Myocyte (in vitro differentiated cells): ENCODE results near the gene ASIC3. TPM values are rescaled to one million over a fixed set of nuclear protein-coding genes. Genes with fewer than 3 reads are reported as not detected.
"Not testable (repeated sequence)": the region's sequence is repeated elsewhere in the genome, so short reads cannot be mapped to it uniquely, and the experiment has no call there.

Experiments
- DNase-seq: peaks from one replicate; pipeline ENCODE4 v3.0.0-alpha.2; 2012; ENCODE audit warnings: low read depth
- total RNA-seq: library from RNA; depleted of rRNA; stranded (reverse); fragments of >200 nt; gene quantifications from 2 replicates; pipeline ENCODE4 v1.2.3, GENCODE V29; 2014

The ASIC3 gene
- total RNA-seq, 1 donor from 2014 or later, result 5.5 TPM

DNA sequence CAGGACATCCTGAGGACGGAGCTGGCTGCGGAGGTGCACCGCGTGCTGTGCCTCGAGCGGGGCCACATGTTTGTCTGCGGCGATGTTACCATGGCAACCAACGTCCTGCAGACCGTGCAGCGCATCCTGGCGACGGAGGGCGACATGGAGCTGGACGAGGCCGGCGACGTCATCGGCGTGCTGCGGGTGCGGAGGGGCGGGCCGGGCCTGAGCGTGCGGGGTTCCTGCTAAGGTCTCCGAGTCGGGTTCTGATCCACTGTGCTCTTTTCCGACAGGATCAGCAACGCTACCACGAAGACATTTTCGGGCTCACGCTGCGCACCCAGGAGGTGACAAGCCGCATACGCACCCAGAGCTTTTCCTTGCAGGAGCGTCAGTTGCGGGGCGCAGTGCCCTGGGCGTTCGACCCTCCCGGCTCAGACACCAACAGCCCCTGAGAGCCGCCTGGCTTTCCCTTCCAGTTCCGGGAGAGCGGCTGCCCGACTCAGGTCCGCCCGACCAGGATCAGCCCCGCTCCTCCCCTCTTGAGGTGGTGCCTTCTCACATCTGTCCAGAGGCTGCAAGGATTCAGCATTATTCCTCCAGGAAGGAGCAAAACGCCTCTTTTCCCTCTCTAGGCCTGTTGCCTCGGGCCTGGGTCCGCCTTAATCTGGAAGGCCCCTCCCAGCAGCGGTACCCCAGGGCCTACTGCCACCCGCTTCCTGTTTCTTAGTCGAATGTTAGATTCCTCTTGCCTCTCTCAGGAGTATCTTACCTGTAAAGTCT, 34.4 kb upstream of the ASIC3 start:
- no peak for DNase-seq

- DNase-seq, result peak; percentile 29
These were observed 33.4 kb upstream of the ASIC3 start for GRCh38 chr7:151014950-151015349.

GRCh38 chr7:151015967-151016366, 32.4 kb upstream of the ASIC3 start:
- no peak for DNase-seq

GRCh38 chr7:151016505-151016904, 31.8 kb upstream of the ASIC3 start:
- no peak for DNase-seq

GRCh38 chr7:151016942-151017341, 31.4 kb upstream of the ASIC3 start:
- no peak for DNase-seq

GRCh38 chr7:151017370-151017952, 30.9 kb upstream of the ASIC3 start:
- no peak for DNase-seq

GRCh38 chr7:151017953-151018420, 30.3 kb upstream of the ASIC3 start:
- DNase-seq, result peak; percentile 39

- DNase-seq, result no peak
These were observed 29.8 kb upstream of the ASIC3 start for GRCh38 chr7:151018421-151019129.

- DNase-seq, result no peak
These were observed 29.2 kb upstream of the ASIC3 start for GRCh38 chr7:151019130-151019447.

GRCh38 chr7:151020231-151020630, 28.1 kb upstream of the ASIC3 start:
- no peak for DNase-seq

- DNase-seq, result no peak
These were observed 25.1 kb upstream of the ASIC3 start for GRCh38 chr7:151023232-151023631.

DNA sequence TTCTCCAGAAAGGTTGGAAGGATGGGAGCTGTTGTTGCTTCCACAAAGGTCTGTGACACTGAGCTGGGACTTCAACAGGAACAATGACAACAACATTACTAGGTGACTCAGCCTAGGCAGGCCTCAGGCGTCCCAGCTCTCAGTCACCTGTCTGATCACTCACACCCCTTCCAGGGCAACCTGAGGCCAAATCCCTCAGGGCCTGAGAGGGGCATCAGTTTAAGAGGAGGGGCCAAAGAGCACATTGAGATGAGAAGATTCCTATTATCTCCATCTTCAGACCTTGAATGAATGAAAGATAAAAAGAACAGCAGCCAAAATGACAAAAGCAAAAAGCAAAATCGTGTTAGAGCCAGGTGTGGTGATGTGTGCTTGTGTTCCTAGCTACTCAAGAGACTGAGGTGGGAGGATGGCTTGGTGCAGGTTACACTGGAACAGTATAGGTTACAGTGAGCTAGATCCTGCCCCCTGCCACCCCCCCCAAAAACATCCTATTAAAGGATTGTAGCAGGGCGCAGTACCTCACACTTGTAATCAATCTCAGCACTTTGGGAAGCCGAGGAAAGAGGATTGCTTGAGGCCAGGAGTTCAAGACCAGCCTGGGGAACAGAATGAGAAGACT, 23.8 kb upstream of the ASIC3 start, which contains the start of gene ATG9B:
TSS of gene ATG9B (minus strand) at position 60 of the 622 bp plus-strand sequence. CDS start 71 bp downstream, outside the sequence.
- DNase-seq, result no peak

DNA sequence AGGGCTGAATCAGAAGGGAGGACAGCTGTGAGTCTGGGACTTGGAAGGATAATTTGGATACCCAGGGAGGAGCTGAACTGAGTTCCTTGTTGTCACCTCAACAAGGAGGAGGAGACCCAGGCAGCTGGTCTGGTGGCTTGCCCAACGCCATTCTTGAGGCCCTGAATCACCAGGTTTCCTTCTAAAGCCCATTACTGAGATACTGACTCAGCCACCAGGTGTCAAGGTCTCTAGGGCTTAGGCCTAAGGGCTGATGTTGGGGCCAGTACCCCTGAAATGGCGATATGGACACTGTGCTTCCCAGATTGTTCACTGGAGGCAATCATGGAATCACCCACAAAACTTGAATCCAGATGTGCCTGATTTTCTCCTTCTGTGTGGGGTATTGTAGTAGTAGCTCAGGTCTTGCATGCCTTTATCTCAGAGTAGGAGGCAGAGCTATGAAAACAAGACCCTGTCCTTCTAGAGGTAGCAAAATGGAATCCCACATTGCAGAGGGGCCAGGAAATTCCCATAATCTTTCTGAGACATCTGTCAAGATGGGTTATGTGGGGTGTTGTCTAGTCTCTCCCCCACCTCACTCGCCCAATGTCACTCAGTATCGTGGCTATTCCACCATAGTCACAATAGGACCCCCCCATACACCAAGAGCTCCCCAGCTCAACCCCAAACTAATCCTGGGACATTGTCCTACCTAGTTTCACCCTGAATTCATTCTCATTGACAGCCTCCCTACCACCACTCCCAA, 22.2 kb upstream of the ASIC3 start:
- peak; percentile 65 for DNase-seq

DNA sequence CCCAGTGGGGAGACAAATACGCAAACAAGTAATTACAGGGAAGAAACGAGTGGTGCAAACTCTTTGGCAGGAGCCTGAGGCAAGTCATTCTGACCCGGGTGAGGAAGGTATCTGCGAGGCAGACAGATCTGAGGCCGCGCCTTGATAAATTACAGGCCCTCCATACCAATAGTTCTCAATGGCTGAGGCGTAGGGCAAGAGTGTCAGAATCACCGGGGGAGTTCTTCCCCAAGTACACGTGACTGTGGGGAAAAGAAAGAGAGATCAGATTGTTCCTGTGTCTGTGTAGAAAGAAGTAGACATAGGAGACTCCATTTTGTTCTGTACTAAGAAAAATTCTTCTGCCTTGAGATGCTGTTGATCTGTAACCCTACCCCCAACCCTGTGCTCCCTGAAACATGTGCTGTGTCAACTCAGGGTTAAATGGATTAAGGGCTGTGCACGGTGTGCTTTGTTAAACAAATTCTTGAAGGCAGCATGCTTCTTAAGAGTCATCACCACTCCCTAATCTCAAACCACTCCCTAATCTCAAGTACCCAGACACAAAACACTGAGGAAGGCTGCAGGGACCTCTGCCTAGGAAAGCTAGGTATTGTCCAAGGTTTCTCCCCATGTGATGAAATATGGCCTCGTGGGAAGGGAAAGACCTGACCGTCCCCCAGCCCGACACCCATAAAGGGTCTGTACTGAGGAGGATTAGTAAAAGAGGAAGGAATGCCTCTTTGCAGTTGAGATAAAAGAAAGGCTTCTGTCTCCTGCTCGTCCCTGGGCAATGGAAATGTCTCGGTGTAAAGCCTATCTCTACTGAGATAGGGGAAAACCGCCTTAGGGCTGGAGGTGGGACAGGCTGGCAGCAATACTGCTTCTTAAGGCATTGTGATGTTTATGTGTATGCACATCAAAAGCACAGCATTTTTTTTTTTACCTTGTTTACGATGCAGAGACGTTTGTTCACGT, 21.3 kb upstream of the ASIC3 start:
- not testable (repeated sequence) for DNase-seq

GRCh38 chr7:151027728-151028130, 20.6 kb upstream of the ASIC3 start:
- DNase-seq, result not testable (repeated sequence)

DNA sequence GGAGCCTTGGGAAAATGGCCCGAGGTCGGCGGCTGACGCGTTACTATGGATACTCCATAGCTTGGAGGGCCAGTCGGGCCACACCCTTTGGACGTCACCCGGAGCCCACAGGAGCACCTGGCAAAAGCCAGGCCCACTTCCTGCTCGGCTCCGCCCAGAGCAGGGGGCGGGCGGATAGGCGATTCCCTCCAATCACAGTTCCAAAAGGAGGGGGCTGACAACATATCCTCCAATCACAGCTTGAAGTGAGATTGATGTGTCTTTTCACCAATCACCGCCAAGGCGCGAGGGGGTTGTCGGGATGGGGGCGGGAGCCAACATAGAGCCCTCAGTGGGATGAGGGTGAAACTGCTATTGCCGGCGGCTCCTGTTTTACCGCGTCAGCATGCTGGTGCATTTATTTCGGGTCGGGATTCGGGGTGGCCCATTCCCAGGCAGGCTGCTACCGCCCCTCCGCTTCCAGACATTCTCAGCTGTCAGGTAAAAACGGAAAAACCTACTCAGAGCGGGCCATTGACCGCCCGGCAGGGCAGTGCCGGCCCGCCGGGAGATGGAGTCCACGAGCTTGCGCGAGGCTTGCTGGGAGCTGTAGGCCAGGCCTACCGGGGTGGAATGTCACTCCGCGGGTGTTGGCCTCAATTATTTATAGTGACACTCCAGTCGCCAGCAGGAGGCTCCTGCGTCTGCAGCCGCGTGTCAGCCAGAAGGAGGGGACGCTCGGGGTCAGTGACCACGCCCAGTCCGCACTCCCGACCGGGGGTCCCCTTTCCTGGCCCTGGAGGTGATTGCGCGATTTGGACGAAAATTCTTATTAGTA, 20.0 kb upstream of the ASIC3 start, which contains the start of gene ABCB8:
TSS of gene ABCB8 (plus strand) at position 320 of the 817 bp plus-strand sequence. CDS start at position 386, 66 bp downstream.
- DNase-seq, result peak; percentile 100

GRCh38 chr7:151028948-151029501, 19.3 kb upstream of the ASIC3 start:
- DNase-seq, result no peak

DNA sequence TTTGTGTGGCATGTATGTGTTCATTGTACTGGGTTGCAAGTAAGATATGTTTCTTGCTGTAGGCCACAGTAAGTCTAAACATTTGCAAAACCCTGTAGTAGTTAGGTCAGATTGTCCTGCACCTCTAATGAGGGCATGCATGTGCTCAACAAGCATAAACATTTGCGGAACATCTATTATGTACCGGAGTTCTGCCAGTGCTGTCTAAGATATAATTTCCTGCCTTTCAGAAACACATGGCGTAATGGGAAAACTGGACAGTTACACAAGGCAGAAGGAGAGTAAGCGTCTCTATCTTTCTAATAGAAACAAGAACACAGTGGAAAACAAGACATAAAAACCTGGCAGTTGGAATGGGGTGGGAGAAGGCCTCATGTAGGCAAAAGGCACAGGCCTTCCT, 17.3 kb upstream of the ASIC3 start:
- DNase-seq, result no peak
